Activated gamma-delta T cell treated with Interleukin-2 at 50 U/mL for 16 hours (primary cell): ENCODE measurements around the gene SLC35B1.
"Not testable (repeated sequence)": the region's sequence is repeated elsewhere in the genome, so short reads cannot be mapped to it uniquely, and the experiment has no call there.

ENCODE experiments used
- DNase-seq: peaks from one replicate; pipeline ENCODE4 v3.0.0-alpha.2; 2020

Gene SLC35B1

DNA sequence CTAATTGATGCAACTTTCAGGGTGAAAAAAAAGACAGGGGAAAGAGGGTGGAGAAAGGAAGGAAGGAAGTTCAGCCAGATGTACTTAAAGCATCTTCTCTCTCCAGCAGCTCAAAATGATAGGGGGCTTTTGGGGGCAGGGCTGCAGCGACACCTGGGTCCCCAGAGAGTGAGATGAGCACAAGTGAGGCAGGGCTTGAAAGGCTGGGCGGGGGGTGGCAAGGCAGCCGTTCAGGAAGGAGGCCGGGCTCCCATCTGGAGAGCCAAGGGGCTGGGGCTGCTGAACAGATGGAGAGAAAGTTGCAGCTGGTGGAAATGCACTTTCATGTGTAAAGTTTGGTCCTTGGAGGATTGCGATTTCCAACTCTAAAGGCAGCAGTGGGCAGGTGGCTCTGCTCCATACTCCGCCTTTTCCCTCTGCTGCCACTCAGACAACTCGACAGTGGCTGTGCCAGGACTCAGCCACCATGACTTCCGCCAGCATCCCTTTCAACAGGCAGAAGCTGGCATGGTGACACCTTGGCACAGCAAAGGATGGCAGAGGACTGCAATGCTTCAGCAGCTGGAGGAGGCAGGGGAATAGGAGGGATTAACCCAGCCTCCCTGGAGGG lies 7.7 kb downstream of the SLC35B1 start:
- DNase-seq = no peak

DNA sequence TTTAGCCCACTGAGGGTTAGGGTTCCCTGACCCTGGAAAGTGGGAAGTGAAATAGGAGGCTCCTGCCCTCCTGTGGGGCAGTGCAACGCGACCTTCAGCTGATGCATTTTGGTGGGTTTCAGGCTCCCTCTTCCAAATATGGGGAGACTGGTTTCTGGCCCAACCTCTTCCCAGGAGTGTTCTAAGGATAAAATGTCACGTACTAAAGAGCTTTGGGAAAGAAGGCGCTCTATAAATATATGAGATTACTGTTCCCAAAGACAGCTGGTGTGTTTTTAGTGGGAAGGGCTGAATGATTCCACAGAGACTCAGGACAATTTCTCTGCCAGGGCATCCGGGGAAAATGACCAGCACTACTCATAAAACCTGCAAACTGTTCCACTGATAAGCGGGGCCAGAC lies 9.8 kb downstream of the SLC35B1 start:
- no peak for DNase-seq

DNA sequence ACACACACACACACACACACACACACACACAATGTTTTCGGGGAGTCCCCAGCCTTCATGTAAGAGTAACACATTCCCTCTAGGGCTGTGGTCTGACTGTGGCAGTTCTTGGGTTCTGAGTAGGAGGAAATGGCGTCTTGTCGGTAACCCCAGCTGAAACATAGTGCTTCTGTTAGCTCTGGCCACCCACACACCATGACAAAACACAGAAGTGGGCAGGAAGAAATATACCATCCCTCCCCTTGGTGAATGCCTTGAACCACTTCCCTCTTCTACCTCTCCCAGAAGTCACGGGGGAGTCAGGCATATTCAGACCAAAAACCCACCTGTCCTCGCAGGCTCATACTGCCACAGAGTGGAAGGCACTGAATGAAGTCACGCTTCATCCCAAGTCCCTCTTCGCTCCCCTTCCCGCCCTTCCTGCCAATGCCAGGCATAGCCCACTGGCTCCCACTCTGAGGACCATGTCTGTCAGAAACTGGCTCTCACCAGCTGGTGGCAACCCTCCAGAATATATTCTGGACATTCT lies 11.5 kb downstream of the SLC35B1 start:
- DNase-seq = peak; percentile 58

DNA sequence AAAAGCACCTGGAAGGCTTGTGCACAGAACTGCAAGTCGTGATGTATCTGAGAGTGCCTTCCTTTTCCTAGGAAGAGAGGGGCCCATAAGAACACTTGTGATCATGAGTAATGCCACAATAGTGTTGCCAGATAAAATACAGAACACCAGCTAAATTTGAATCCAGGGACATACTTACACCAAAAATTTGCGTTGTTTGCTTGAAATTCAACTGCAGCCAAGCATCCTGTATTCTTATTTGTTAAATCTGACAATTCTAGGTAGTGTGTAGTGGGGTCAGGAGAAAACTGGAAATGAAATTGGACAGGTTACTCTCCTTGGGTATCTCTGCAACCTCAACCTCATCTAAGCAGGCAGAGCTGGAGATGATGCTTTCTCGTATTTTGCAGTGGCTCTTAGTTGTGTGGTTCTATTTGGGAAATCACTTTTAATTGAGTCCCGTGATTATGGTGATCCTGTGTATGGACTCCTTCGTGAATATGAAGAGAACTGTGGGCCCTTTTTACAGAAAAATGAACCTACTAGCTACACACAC lies 12.0 kb downstream of the SLC35B1 start:
- DNase-seq = no peak

DNA sequence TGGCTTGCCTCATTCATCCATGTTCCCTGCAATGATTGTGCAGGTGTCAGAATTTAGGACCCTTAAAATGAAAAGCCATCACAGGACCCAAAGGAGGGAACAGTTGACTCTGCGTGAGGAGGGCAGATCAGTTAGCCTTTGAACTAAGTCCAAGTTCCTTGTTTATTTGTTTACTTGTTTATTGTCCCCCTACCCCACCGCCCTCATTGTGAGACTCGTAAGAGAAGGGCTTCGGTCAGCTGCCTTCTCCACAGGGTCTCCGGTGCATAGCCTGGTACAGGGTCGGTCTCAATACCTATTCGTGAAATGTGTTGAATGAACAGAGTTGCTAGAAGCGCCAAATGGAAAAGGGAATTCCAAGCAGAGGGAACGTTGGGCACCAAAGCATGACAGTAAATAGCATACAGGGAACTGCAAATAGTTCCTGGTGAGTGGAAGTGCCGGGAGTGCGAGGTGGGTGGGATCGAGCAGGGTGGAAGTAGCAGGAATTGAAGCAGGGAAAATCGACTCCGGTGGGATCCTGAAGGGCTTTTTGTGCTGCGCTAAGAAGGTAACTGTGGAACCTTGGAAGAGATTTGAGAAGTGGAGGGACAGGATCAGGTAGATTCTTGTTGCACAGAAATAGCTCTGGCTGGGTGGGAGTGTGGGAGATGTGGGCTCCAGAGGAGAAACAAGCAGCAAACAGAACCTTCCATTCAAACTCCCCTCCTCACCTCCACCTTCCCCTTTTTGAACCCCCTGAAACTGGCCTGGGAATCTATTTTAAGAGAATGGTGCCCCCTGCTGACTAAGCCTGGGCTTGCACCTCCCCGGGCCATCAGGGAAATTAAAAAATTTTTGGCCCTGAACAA lies 12.7 kb downstream of the SLC35B1 start:
- peak; percentile 75 for DNase-seq

DNA sequence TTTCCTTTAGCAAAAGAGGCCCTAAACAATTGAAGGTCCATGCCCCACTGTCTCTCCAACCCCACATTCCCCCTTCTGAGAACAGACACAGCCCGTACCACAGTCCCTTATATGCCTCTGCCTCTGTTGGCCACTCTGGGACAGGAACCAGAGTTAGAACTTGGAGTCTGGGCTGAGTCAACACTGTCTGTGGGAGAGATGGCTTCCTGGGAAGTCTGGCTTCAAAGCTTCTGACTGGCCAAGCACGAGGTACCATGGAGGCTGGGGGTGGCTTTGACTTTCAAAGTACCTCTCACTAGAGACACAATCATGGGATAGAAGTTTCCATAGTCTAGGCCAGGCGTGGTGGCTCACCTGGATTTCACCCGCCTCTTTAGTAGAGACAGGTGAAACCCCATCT lies 15.0 kb downstream of the SLC35B1 start:
- DNase-seq = no peak

DNA sequence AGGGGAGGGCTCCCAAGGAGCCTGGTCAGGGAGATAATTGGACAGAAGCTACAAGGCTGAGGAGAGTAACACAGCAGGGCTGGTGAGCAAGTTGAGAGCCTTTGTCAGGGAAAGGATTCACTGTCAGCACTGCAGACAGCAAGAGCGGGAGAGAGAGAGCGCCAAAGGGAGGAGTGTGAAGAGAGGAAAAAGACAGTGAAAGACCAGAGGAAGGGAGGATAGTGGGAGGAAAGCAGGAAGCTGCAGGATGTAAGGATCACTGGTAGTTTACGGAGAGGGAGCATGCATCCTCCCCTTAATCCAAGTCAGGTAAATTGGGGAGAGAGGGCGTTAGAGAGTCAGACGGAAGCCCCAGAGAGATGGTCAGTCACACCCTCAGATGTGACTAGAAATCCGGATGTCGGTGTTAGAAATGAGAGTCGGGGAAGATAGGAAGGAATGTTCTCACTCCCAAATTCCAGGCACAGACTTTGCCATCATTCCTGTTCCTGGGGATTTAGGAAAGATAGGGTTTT lies 16.0 kb downstream of the SLC35B1 start:
- DNase-seq = no peak

DNA sequence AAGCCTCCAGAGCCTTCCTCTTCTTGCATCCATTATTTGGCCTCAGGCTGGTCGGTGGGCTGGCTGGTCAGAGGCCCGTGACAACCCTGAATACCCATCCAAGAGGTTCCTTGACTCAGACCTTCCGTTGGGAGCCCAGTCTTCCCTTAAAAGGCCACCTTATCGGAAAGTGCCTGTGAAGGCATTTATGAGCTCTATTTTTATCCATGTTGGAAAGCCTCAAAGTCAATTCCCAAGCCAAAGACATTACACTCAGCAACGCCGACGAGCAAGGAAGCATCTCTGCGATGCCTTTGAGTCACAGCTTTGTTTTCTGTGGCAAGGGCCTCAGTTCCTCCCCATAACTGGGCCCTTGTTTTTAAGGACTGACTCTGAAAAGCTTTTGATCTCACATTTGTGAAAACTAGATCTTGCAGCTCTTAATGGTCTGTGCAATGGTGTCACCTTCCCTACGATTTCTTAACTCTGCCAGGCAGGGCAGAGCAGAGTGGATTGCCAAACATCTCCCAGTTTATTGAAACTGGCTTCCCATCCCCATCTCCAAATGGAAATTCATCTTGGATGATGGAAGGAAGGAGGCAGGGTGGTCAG lies 16.6 kb downstream of the SLC35B1 start:
- no peak for DNase-seq

DNA sequence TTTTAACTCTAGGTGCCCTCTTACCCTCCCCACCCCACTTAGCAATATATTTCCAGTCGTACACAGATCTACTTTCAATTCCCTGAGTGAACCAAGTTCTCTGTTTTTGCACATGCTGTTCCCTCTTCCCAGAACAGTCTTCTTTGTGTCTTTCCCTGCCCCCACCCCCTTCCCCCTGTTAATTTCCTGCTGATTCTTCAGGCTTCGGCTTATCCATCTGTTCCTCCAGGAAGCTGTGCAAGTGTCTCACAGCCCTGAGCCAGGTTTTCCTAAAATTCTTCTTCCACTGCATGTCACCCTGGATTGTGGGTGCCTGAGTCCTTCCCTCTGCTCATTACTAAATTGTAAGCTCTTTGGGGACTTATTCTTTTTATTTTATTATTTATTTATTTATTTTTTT lies 17.5 kb downstream of the SLC35B1 start:
- no peak for DNase-seq

DNA sequence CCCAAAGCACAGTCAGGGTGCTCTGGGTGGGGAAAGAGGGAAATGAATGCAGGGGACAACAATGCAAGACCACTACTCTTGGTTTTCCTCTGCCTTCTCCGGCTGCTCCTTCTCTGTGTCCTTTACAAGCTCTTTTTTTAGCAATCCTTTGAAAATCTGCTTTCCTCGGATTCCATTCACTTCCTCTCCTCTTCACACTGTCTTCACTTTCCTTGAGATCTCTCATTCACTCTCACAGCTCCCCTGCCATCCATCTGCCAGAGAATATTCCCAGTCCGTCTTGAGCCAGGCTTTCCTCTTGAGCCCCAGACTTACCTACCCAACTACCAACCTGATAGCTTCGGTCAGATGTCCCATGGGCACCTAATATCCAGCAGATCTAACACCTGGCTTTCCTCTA lies 18.9 kb downstream of the SLC35B1 start:
- no peak for DNase-seq

DNA sequence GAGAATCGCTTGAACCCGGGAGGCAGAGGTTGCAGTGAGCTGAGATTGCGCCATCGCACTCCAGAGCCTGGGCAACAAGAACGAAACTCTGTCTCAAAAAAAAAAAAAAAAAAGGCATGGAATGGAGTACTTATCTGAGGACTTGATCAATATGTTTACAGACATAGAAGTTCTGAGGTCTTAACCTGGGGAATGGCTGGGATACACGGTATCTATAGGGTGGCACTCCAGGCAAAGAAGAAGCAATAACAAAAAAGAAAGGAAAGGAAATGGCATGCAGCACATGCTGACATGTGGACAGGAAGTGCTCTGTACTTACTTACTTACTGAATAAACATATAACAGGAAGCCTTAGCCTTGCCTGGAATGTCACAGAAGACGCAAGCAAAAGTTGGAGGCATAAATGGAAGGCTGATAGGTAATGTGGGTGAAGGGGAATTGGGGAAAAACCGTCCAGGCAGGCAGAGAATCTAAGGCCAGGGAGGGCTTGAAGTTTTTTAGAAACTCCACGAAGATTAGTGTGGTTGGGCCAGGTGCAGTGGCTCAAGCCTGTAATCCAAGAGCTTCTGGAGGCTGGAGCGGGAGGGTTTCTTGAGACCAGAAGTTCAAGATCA lies 19.8 kb downstream of the SLC35B1 start:
- no peak for DNase-seq

DNA sequence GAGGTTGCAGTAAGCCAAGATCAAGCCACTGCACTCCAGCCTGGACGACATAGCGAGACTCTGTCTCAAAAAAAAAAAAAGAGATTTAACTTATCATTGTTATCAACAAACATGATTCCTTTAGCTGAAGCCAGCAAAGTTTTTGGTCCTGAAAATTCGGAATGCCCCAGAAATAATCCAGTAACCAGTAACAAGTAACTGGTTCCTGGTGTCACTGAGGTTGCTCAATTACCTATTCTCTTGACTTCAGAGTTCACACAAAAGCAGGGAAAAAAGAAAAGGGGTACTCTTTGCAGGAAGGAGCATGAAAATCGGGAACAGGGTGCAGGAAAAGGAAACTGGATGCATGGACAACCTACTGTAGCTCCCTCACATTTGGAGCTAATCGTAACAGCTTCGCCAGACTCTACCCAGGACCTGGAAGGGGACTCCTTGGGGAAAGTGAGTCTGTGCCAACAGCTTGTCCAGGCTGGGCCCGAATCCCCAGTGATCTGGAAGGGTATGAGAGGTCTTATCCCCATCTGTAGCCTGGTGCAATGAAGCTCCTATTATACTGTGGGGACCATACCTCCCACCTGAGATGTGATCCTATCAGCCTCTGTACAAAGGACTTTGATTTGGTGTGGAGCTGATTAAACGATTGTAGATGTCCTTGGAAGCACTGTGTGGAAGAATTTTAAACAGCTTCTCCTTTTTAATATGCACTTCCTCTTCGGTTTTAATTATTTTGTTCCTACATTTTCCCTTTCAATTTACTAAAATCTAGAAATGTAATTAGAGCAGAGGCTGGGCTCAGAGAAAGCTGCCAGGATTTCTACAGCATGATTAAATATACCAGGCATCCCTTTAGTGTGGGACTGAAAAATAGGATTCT lies 26.4 kb downstream of the SLC35B1 start:
- no peak for DNase-seq

DNA sequence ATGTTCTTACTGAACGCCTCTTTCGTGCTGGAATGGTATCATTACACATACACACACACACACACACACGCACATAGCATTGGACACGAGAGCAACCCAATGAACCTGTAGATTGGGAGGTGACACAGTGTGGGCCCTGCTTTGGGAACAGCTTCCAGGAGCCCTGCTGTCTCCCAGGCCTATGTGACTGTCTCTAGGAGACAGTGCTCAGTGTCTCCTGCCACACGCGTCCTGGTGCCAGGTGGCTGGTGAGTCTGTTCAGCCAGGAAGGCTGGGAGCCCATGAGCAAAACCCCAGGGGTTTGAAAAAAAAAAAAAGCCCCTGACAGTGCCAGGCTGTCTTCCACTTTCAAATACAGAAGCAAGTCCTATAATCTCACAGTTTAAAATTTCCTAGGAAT lies 27.4 kb downstream of the SLC35B1 start:
- DNase-seq = no peak

DNA sequence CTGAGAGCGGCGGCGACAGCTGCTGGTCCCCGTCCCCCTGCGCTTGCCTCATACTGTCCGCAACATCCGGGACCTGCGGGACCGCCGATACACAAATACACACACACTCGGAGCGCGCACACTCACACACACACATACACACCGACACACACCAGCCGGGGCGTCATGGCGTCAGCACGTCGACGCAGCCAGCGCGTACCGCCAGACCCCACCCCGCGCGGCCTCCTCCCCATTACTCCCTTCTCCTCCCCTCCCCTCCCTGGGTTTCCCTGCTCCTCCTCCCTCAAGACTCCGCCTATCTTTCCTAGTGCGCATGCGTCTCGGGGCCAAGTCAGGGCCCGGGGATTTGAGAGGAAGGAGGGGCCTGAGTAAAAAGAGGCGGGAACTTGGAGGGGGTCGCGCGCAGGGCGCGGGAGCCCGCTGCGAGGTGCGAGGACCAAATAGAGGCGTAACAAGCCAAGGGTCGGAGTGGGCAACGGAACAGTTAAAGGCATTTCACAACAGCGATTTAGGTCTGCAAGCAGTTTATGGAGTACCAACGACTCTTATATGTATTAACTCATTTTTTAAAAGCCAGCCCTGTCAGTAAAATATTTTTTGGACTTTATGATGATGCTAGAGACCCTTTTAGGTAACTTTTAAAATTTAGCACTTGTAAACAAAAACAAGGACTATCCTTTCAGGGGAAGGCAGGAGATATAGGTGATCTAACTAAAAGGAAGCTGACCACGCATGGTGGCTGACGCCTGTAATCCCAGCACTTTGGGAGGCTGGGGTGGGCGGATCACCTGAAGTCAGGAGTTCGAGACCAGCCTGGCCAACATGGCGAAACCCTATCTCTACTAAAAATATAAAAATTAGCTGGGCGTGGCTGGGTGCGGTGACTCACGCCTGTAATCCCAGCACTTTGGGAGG lies 29.6 kb downstream of the SLC35B1 start, which contains the start of gene SPOP:
Gene SPOP (minus strand): TSS at position 165 of the 915 bp plus-strand sequence. CDS start 55,287 bp downstream, outside the sequence.
- DNase-seq = peak; percentile 99

DNA sequence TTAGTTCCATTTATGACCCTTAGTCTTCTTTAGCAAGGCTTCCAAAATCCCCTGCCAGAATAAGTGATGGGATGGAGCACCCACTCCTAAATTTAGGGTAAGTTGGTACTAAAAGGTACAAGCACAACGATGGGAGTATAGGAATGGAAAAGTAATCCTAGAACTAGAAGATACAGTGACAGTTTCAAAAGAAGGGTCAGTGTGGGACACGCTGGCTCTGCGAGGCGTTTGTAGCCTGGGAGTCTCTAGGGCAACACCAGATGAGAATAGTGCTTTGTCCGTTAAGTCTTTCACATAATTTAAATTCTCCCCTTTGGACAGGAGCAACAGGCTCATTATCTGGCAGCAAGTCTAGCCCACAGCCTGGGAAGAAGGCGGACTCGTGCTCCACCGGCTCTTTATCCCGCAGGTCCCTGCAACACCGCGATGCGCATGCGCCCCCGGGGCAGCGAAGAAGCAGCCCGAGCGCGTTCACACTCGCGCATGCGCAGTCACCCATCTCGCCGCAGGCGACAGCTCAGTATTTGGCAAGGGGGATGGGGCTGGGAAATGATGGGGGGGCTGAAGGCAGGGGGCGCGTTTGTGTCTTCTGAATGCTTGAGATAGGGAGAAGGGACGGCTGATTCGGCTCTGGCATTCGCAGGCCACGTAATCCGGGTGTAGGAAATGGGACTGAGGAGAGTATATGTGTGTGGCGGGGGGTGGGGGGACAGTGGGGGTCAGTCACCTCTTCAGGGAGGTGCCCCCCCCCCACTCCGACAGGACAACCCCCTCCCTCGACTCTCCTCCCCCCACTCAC lies 30.4 kb downstream of the SLC35B1 start:
- peak; percentile 96 for DNase-seq

DNA sequence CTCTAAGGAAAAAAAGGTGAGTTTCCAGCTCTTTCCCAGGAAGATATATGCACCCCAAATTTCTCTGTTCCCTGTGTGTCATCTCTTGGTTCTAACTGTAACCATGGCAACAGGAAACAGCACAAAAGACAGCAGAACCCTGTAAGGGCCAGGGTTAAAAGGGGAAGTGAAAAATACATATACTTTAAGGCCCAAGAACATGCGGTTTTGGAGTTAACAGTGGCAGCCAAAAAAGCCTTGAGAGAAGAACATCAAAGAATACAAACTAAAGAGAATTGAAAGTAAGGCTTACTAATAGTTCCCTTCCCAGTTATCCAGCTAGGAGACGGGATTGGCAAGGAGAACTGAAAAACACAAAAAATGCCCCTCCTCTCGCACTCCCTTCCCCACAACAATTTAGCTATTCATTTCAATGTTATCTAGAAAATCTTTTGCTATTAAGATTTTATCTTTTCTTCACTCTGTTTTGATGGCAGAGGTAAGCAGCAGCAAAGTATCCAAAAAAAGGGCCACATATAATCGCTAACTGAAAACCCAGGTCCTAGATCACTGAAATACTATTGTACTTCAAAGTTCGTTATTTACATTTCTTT lies 31.4 kb downstream of the SLC35B1 start:
- DNase-seq = peak; percentile 13

DNA sequence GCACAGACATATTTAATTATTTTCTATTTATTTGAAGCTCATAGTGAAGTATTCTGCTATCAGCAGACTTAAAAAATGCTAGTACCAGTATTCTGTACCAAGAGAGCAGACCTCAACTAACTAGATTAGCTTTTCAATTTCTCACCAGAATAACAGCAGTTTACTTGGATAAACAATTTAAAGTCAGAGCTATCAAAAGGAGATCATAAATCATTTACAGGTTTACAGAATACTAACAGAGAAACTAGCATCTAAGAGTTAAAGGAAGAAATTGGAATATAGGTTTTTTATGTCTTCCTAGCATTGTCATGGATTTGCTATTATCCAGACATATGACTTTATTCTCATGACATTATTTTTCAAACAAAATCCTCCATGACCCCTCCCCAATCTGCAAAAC lies 33.3 kb downstream of the SLC35B1 start:
- no peak for DNase-seq

DNA sequence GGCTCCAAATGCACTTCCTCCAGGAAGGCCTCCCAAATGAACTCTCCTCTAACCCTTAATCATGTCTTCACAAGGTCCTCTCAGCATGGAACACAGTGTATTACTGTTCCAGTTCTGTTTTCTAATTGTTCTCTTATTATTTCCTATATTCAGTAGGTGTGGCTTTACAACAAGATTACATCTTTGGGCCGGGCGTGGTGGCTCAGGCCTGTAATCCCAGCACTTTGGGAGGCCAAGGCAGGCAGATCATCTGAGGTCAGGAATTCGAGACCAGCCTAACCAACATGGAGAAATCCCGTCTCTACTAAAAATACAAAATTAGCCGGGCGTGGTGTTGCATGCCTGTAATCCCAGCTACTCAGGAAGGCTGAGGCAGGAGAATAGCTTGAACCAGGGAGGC lies 34.1 kb downstream of the SLC35B1 start:
- not testable (repeated sequence) for DNase-seq

DNA sequence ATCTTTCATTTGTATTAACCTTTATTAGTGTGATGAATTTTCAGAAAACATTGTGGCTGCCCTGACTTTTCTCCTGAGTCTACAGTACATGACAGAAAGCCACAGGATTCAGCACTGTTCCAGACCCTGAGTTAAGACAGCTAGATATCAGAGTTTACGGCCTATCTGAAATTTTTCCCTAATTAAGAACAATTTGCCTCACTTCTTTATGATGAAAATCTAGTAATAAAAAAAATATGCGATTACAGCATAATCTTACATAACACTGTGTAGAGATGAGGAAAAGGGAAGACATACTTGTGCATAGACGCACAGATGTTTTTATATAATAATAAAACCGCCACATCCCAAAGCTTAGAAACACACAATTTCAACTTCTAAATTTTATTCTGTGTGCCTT lies 37.1 kb downstream of the SLC35B1 start:
- no peak for DNase-seq
